H1 (cell line): ENCODE data around the gene KRT35. TPM values are rescaled to one million over a fixed set of nuclear protein-coding genes. Genes with fewer than 3 reads are reported as not detected.

Source experiments
- RBBP5 ChIP-seq: IDR thresholded peaks from 2 replicates; pipeline ENCODE4 v1.7.1; 2012; ENCODE audit warnings: low read depth, mild to moderate bottlenecking, inconsistent platforms, low read length, moderate library complexity, borderline replicate concordance
- polyA plus RNA-seq, 7 experiments: library from polyadenylated mRNA; depleted of rRNA in 3 of 7; stranded (reverse) in 5 of 7; unstranded in 2 of 7; fragments of >200 nt in 5 of 7; fragments of 200-250 nt in 2 of 7; gene quantifications; 1 replicate in 5 of 7; 2 replicates in 1 of 7; 4 replicates in 1 of 7; pipeline versions ENCODE4 v1.2.1 to v1.2.3, GENCODE V29; 2011 to 2013; ENCODE audit warnings: missing spikeins in 2 of 7, mixed read lengths in 2 of 7
- total RNA-seq: library from RNA; stranded (reverse); fragmentation: NEBNext Ultra II Directional; extraction: Animal tissue kit (Norgen Biotek cat#: 25700); gene quantifications from 2 replicates; pipeline ENCODE4 v1.2.1, GENCODE V29; 2021
- TF ChIP-seq, protein P1 (sequence below), 3 experiments: IDR thresholded peaks; 1 replicate in 2 of 3; 2 replicates in 1 of 3; pipeline versions ENCODE4 v1.5.1 to v1.6.1; 2011; ENCODE audit warnings: low read length in 3 of 3, mild to moderate bottlenecking in 3 of 3, inconsistent platforms in 2 of 3, low read depth in 1 of 3, moderate library complexity in 1 of 3; ENCODE audit not compliant: insufficient read depth in 1 of 3; ENCODE audit errors: control extremely low read depth in 1 of 3

KRT35 gene
- total and polyA plus RNA-seq, 2 of the 8 experiments (the other 6 are each of a cell fraction or from before 2014, with no cell fraction given) = not detected

- TF ChIP-seq, protein P1, sequence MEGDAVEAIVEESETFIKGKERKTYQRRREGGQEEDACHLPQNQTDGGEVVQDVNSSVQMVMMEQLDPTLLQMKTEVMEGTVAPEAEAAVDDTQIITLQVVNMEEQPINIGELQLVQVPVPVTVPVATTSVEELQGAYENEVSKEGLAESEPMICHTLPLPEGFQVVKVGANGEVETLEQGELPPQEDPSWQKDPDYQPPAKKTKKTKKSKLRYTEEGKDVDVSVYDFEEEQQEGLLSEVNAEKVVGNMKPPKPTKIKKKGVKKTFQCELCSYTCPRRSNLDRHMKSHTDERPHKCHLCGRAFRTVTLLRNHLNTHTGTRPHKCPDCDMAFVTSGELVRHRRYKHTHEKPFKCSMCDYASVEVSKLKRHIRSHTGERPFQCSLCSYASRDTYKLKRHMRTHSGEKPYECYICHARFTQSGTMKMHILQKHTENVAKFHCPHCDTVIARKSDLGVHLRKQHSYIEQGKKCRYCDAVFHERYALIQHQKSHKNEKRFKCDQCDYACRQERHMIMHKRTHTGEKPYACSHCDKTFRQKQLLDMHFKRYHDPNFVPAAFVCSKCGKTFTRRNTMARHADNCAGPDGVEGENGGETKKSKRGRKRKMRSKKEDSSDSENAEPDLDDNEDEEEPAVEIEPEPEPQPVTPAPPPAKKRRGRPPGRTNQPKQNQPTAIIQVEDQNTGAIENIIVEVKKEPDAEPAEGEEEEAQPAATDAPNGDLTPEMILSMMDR (IDR thresholded peaks at IDR 0.05; ENCODE audit: control extremely low read depth in 1 of 3, insufficient read depth in 1 of 3, low read depth in 1 of 3, low read length in 3 of 3) = peak in 1 of 3 experiments; percentile 17; a peak in 1 of 4 replicates
- TF ChIP-seq RBBP5 = no peak
Measured at GRCh38 chr17:41510251-41511065, 29.5 kb upstream of the KRT35 start (continued).
